ENCODE measurements around the gene RBBP8NL. TPM values are rescaled to one million over a fixed set of nuclear protein-coding genes. Genes with fewer than 3 reads are reported as not detected.

The RBBP8NL gene
- total and polyA plus RNA-seq, 2 donors (not counting 1 experiment from before 2014, with no cell fraction given), result not detected

- Histone ChIP-seq H4K20me1 (ENCODE audit: control insufficient read depth, extremely low read depth, insufficient read depth, low read length) (no peaks in the 10 kb centered on the region), H3K9ac (ENCODE audit: insufficient read depth, low read length) (no peak overlapping the region), H3K9me3 (ENCODE audit: control insufficient read depth, insufficient read depth, low read depth, low read length) (no peaks in the 10 kb centered on the region), H3K79me2 (ENCODE audit: control insufficient read depth, insufficient read depth, low read length) (no peaks in the 10 kb centered on the region), H3K4me3 (replicated peaks in 1 of 4; ENCODE audit: control extremely low read depth in 1 of 4, insufficient read depth in 1 of 4, low read depth in 3 of 4, low read length in 4 of 4) (no peak overlapping the region), H3K4me1 (ENCODE audit: control insufficient read depth, extremely low read depth, insufficient read depth, low read length) (no peaks in the 10 kb centered on the region), H3K27me3 (ENCODE audit: control insufficient read depth, insufficient read depth, low read length) (no peaks in the 10 kb centered on the region), H3K27ac (ENCODE audit: insufficient read depth, low read length) (no peak overlapping the region), H3K36me3 (ENCODE audit: control insufficient read depth, insufficient read depth, low read length) (no peaks in the 10 kb centered on the region), H2AFZ (ENCODE audit: low read length) (no peak overlapping the region), H3K4me2 (ENCODE audit: extremely low read depth, insufficient read depth, low read length) (no peak overlapping the region)
- DNase-seq (ENCODE audit: low read depth in 2 of 2), result no peak
- TF ChIP-seq, protein P1, sequence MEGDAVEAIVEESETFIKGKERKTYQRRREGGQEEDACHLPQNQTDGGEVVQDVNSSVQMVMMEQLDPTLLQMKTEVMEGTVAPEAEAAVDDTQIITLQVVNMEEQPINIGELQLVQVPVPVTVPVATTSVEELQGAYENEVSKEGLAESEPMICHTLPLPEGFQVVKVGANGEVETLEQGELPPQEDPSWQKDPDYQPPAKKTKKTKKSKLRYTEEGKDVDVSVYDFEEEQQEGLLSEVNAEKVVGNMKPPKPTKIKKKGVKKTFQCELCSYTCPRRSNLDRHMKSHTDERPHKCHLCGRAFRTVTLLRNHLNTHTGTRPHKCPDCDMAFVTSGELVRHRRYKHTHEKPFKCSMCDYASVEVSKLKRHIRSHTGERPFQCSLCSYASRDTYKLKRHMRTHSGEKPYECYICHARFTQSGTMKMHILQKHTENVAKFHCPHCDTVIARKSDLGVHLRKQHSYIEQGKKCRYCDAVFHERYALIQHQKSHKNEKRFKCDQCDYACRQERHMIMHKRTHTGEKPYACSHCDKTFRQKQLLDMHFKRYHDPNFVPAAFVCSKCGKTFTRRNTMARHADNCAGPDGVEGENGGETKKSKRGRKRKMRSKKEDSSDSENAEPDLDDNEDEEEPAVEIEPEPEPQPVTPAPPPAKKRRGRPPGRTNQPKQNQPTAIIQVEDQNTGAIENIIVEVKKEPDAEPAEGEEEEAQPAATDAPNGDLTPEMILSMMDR (conservative IDR thresholded peaks at IDR 0.05 in 1 of 2, IDR thresholded peaks at IDR 0.05 in 1 of 2; ENCODE audit: low read depth in 1 of 2, low read length in 2 of 2), result no peak
- no peak for TF ChIP-seq EZH2 (IDR thresholded peaks at IDR 0.05; ENCODE audit: low read length, missing control alignments)
These were observed 21.4 kb upstream of the RBBP8NL start for GRCh38 chr20:62448788-62449187.

GRCh38 chr20:62448038-62448437, 20.7 kb upstream of the RBBP8NL start:
- Histone ChIP-seq H4K20me1 (ENCODE audit: control insufficient read depth, extremely low read depth, insufficient read depth, low read length) (no peaks in the 10 kb centered on the region), H3K27me3 (ENCODE audit: control insufficient read depth, insufficient read depth, low read length) (no peaks in the 10 kb centered on the region), H3K4me1 (ENCODE audit: control insufficient read depth, extremely low read depth, insufficient read depth, low read length) (no peaks in the 10 kb centered on the region), H3K36me3 (ENCODE audit: control insufficient read depth, insufficient read depth, low read length) (no peaks in the 10 kb centered on the region), H3K79me2 (ENCODE audit: control insufficient read depth, insufficient read depth, low read length) (no peaks in the 10 kb centered on the region), H2AFZ (ENCODE audit: low read length) (no peak overlapping the region), H3K27ac (ENCODE audit: insufficient read depth, low read length) (no peak overlapping the region), H3K4me3 (replicated peaks in 1 of 4; ENCODE audit: control extremely low read depth in 1 of 4, insufficient read depth in 1 of 4, low read depth in 3 of 4, low read length in 4 of 4) (no peak overlapping the region), H3K9me3 (ENCODE audit: control insufficient read depth, insufficient read depth, low read depth, low read length) (no peaks in the 10 kb centered on the region), H3K9ac (ENCODE audit: insufficient read depth, low read length) (no peak overlapping the region), H3K4me2 (ENCODE audit: extremely low read depth, insufficient read depth, low read length) (no peak overlapping the region)
- TF ChIP-seq, protein P1 (conservative IDR thresholded peaks at IDR 0.05 in 1 of 2, IDR thresholded peaks at IDR 0.05 in 1 of 2; ENCODE audit: low read depth in 1 of 2, low read length in 2 of 2), result no peak
- DNase-seq (ENCODE audit: low read depth in 2 of 2), result no peak

DNA sequence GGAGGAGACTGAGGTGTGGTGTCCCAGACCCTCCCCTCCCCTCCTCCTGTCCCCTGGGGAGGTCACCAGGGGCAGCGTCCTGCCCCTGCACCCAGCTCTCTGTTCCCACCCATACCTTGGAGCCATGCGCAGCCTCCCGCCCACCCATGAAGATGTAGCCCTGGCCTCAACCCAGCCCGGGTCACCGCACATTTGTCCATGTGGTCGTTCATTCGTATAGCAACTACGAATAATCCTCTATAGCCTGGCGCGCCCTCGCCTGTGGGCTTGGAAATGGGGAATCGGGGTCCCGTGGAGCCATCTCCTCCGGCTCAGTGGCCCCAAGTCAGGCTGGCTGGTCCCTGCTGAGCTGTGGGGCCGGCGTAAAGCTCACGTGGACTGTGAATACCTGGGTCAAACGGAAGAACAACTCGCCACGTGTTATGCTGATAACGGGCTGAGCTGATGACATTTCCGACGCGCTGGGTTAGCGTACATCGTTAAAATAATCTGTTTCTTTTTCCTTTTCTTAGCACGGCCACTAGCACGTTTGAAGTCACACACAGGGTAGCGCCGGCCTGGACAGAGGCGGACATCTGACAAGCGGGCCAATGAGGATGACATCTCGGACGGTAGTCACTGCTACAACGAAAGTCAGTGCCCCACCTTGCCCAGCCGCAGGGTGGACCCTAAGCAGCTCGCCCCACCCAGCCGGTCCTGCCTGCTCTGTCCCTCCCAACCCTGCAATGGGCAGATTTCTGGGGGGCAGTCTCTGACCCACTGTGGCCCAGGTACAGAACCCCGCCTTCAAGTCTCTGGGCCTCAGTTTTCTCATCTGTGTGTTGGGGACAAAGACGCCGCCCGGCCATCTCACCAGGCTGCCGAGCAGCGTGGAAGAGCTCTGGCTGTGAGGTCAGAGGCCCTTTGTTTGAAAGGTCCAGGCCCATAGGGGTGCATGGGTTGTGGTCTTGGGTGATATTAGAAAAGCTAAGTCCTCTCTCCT, 19.8 kb upstream of the RBBP8NL start:
- Histone ChIP-seq H3K4me3 (replicated peaks in 1 of 4; ENCODE audit: control extremely low read depth in 1 of 4, insufficient read depth in 1 of 4, low read depth in 3 of 4, low read length in 4 of 4) (no peak overlapping the region), H3K36me3 (ENCODE audit: control insufficient read depth, insufficient read depth, low read length) (no peaks in the 10 kb centered on the region), H3K4me2 (ENCODE audit: extremely low read depth, insufficient read depth, low read length) (no peak overlapping the region), H3K27me3 (ENCODE audit: control insufficient read depth, insufficient read depth, low read length) (no peaks in the 10 kb centered on the region), H2AFZ (ENCODE audit: low read length) (no peak overlapping the region), H3K4me1 (ENCODE audit: control insufficient read depth, extremely low read depth, insufficient read depth, low read length) (no peaks in the 10 kb centered on the region), H3K9me3 (ENCODE audit: control insufficient read depth, insufficient read depth, low read depth, low read length) (no peaks in the 10 kb centered on the region), H3K79me2 (ENCODE audit: control insufficient read depth, insufficient read depth, low read length) (no peaks in the 10 kb centered on the region), H3K9ac (ENCODE audit: insufficient read depth, low read length) (no peak overlapping the region), H4K20me1 (ENCODE audit: control insufficient read depth, extremely low read depth, insufficient read depth, low read length) (no peaks in the 10 kb centered on the region), H3K27ac (ENCODE audit: insufficient read depth, low read length) (no peak overlapping the region)
- TF ChIP-seq EZH2 (IDR thresholded peaks at IDR 0.05; ENCODE audit: low read length, missing control alignments), result no peak
- TF ChIP-seq, protein P1 (conservative IDR thresholded peaks at IDR 0.05 in 1 of 2, IDR thresholded peaks at IDR 0.05 in 1 of 2; ENCODE audit: low read depth in 1 of 2, low read length in 2 of 2), result no peak
- no peak for DNase-seq (ENCODE audit: low read depth in 2 of 2)

Measured in fibroblast of lung (primary cell).